Brain microvascular endothelial cell (primary cell): ENCODE measurements around the gene YPEL3.

Source experiments
- DNase-seq: peaks from one replicate; pipeline ENCODE4 v3.0.0-alpha.2; 2020
- H3K27ac ChIP-seq: fragments of 250-450 bp; sonication (Bioruptor Pico); 2 replicates; pipeline ENCODE4 v1.5.1; 2020; ENCODE audit warnings: mild to moderate bottlenecking, moderate library complexity
- H3K27me3 ChIP-seq: fragments of 250-450 bp; sonication (Bioruptor Pico); replicated peaks from 2 replicates; pipeline ENCODE4 v1.5.1; 2020; ENCODE audit warnings: mild to moderate bottlenecking
- H3K36me3 ChIP-seq: fragments of 250-450 bp; sonication (Bioruptor Pico); replicated peaks from 2 replicates; pipeline ENCODE4 v1.5.1; 2020; ENCODE audit warnings: mild to moderate bottlenecking
- H3K4me3 ChIP-seq: 2 replicates; pipeline ENCODE4 v1.5.1; 2011; ENCODE audit warnings: low read depth, mild to moderate bottlenecking, control low read depth, low read length, moderate library complexity
- in situ Hi-C: cut with HindIII; loops from 2 replicates; pipeline ENCODE4 v1.10.0; 2017; ENCODE audit warnings: low sequenced_read_pairs, low pct_ligation_motif_present
- TF ChIP-seq, protein P1 (sequence below): IDR thresholded peaks from 2 replicates; pipeline ENCODE4 v1.5.1; 2011; ENCODE audit warnings: low read depth, mild to moderate bottlenecking, moderate library complexity, low read length, control low read depth, inconsistent platforms; ENCODE audit errors: missing control alignments

YPEL3 gene

DNA sequence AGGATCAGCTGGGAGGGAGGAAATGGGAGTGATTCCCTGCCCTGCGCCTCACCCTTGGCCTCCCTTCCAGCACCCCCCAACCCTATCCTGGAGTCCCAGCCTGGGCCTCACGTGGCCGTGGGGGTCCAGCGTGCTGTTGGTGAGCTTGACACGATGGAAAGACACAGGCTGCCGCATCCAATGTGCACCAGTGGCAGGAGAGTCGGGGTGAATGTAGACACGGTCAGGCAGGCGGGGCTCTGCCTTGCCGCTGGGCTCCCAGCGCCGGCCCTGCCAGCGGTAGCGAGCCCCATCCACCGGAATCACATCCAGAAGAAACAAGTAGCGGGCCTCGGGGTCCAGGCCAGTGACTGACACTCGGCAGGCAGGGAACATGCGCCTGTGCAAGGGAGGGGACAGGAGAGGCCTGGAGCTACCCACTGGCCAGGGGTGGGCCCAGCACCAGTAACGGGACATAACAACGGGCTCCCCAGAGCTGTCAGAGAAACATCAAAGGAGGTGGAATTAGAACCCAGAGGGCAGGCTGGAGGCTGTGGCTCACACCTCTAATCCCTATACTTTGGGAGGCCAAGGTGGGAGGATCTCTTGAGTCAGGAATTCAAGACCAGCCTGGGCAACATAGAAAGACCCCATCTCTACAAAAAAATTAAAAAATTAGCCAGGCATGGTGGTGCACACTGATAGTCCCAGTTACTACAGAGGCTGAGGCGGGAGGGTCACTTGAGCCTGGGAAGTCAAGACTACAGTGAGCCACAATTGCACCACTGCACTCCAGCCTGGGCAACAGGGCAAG, 7.0 kb downstream of the YPEL3 start:
- no peak overlapping the region for H3K4me3 ChIP-seq
- DNase-seq = no peak
- H3K27ac ChIP-seq = no peak overlapping the region
- TF ChIP-seq, protein P1, sequence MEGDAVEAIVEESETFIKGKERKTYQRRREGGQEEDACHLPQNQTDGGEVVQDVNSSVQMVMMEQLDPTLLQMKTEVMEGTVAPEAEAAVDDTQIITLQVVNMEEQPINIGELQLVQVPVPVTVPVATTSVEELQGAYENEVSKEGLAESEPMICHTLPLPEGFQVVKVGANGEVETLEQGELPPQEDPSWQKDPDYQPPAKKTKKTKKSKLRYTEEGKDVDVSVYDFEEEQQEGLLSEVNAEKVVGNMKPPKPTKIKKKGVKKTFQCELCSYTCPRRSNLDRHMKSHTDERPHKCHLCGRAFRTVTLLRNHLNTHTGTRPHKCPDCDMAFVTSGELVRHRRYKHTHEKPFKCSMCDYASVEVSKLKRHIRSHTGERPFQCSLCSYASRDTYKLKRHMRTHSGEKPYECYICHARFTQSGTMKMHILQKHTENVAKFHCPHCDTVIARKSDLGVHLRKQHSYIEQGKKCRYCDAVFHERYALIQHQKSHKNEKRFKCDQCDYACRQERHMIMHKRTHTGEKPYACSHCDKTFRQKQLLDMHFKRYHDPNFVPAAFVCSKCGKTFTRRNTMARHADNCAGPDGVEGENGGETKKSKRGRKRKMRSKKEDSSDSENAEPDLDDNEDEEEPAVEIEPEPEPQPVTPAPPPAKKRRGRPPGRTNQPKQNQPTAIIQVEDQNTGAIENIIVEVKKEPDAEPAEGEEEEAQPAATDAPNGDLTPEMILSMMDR = no peak
- H3K36me3 ChIP-seq = peaks cover 16% of the 10 kb centered on the region
- in situ Hi-C loops = no loop called here
- no peaks in the 10 kb centered on the region for H3K27me3 ChIP-seq

DNA sequence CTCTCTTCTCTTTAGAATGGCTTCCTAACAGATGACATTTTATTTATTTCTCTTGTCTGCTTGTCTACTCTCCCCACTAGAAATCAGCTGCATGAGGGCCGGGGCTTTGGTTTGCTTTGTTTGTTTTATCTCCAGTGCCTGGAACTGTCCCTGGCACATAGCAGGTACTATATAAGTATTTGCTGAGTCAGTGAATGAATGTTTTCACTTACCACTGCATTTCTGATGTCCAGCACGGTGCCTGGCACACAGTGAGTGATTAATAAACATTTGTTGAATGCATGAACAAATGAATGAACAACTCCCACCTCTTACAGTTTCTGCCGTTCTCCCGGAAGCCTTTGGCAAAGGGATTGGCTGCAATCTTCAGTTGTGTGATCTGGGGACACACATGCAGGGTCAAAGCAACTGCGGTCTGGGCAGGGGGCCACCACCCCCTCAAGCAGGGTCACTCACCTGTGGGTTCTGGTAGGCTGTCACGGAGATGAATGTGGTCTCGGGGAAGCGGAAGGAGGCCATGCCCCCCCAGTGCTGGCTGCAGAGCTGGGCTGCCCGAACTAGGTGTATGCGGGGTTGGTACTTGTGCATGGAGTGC, 7.7 kb downstream of the YPEL3 start:
- TF ChIP-seq, protein P1 = no peak

DNA sequence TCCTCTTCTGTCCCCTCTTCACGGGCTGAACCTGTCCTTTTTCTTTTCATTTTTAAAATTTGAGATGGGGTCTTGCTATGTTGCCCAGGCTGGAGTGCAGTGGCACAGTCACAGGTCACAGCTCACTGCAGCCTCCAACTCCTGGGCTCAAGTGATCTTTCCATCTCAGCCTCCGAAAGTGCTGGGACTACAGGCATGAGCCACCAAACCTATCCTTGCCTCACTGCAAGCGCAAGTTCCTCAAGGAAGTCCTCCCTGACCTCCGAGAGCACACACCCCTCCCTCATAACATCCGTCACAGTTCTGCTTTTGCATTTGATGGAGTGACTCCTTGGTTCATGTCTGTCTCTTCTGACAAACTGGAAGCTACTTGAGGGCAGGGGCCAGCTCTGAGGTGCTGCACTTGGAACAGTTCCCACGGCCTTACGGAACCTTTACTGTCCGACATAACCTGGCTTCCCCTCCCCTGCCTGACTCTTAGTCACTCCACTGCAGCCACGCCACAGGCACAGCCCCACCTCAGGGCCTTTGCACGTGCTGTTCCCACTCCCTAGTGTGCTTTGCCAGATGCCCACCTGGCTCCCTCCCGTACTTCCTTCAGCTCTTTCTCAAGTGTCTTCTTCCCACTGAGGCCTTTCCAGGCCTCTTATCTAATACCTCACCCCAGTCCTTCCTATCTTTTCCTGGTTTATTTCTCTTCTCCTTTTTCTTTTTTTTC, 8.7 kb downstream of the YPEL3 start:
- Histone ChIP-seq H3K36me3 (peaks cover 33% of the 10 kb centered on the region), H3K27ac (no peak overlapping the region)

More for the DNA sequence above, 7.7 kb downstream of the YPEL3 start:
- DNase-seq = no peak
- no peak overlapping the region for H3K4me3 ChIP-seq
- H3K36me3 ChIP-seq = peaks cover 23% of the 10 kb centered on the region
- H3K27me3 ChIP-seq = no peaks in the 10 kb centered on the region
- no peak overlapping the region for H3K27ac ChIP-seq
- in situ Hi-C loops = no loop called here

DNA sequence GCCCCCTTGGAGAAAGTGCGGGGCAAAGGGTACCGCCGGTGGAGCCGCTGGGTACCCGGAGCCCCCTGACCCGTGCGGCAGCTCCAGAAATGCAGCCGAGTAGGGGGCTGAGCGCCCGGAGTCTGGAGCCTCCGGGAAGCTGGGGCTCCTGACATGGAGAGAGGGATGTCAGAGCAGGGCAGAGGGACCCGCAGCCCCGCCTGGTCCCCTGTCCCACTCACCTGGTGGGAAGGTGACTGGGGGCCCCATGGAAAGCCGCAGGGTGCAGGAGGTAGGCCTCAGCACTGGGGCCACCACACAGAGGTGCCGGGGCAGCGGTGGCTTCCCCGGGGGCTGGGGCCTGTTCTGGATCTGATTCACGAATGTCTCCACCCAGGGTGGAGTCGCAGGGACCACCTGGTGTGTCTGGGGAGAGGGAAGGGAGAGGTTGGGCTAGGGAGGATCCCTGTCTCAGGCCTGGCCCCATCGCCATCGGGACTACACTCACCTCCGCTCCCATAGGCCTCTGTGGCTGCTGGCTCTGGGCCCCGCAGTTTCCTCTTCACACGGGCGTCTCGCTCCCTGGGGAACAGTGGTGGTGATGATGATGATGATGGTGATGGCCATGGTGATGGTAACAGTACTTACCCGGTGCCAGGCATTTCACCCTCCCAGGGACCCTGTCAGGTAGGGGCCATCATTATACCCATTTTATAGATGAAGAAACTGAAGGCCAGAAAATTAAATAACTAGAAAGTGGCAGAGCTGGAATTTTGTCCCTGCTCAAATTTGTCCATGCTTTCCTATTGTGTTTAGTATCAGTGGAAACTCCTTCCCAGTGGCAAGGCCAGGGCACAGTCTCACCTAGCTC, 9.5 kb downstream of the YPEL3 start:
- no peak for DNase-seq
- TF ChIP-seq, protein P1 = no peak
- no peaks in the 10 kb centered on the region for H3K27me3 ChIP-seq
- in situ Hi-C loops = no loop called here
- no peak overlapping the region for H3K27ac ChIP-seq
- no peak overlapping the region for H3K4me3 ChIP-seq
- peaks cover 37% of the 10 kb centered on the region for H3K36me3 ChIP-seq

More for the DNA sequence above, 8.7 kb downstream of the YPEL3 start:
- Histone ChIP-seq H3K4me3 (no peak overlapping the region), H3K27me3 (no peaks in the 10 kb centered on the region)
- TF ChIP-seq, protein P1 = no peak
- no peak for DNase-seq
- in situ Hi-C loops = no loop called here

DNA sequence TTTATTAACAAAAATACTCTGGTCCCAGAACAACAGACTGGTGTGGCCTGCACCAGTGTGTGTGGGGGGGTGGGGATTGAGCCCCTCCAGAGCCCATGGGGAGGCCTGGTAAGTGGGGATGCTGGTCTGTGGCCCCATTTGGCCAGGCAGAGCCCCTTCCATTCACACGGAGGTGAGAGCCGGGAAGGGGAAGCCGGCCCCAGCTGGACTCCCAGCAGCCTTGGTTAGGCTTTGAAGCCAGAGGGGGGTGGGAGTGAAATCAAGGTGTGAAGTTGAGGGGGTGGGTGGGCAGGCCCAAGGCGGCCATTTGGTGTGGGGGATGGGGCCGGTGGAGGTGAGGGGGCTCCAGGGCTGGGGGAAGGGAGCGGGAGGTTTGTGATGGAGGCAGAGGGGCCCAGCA, 10.2 kb downstream of the YPEL3 start:
- H3K27ac ChIP-seq = no peak overlapping the region
- no peaks in the 10 kb centered on the region for H3K27me3 ChIP-seq
- DNase-seq = no peak
- TF ChIP-seq, protein P1 = no peak
- H3K36me3 ChIP-seq = peaks cover 44% of the 10 kb centered on the region
- no peak overlapping the region for H3K4me3 ChIP-seq
- in situ Hi-C loops = no loop called here
